A673 (cell line): ENCODE data around the gene RALGPS1. TPM values are rescaled to one million over a fixed set of nuclear protein-coding genes. Genes with fewer than 3 reads are reported as not detected.

Experiments used
- BruUV-seq: library from RNA; stranded (reverse); fragments of 400-500 nt; replicated peaks from 2 replicates; lab custom pipeline; 2021; lab: Mats Ljungman, UMichigan
- CTCF ChIA-PET: fragments of 300-600 bp; sonication (Branson Sonifier 250); formaldehyde crosslinking; loops from one replicate; lab custom pipeline; 2022; ENCODE audit warnings: antibody characterized with exemption; lab: Charles Lee
- POLR2A ChIA-PET: fragments of 300-600 bp; sonication (Branson Sonifier 250); formaldehyde crosslinking; loops from one replicate; lab custom pipeline; 2022; ENCODE audit warnings: antibody characterized with exemption; ENCODE audit not compliant: low non-redundant PET; lab: Charles Lee
- DNase-seq: peaks from one replicate; pipeline ENCODE4 v3.0.0-alpha.2; 2015; ENCODE audit warnings: low spot score
- H3K27ac ChIP-seq: fragments of 200-600 bp; sonication (generic); 2 replicates; pipeline ENCODE4 v1.5.1; 2016; ENCODE audit warnings: mixed run types, low read depth, mild to moderate bottlenecking, mixed read lengths, antibody characterized with exemption, low read length; ENCODE audit not compliant: poor library complexity, severe bottlenecking
- H3K27me3 ChIP-seq: fragments of 200-600 bp; sonication (generic); replicated peaks from 2 replicates; pipeline ENCODE4 v1.6.1; 2017; ENCODE audit warnings: mixed run types, low read depth, mild to moderate bottlenecking, mixed read lengths, antibody characterized with exemption, low read length; ENCODE audit not compliant: insufficient read depth, poor library complexity
- H3K36me3 ChIP-seq: fragments of 200-600 bp; sonication (generic); 2 replicates; pipeline ENCODE4 v1.6.1; 2016; ENCODE audit warnings: mixed run types, mild to moderate bottlenecking, mixed read lengths, antibody characterized with exemption, low read length; ENCODE audit not compliant: insufficient read depth, poor library complexity, severe bottlenecking
- H3K4me1 ChIP-seq: fragments of 200-600 bp; sonication (generic); 2 replicates; pipeline ENCODE4 v1.6.1; 2017; ENCODE audit warnings: mixed run types, mild to moderate bottlenecking, mixed read lengths, antibody characterized with exemption, low read length; ENCODE audit not compliant: insufficient read depth, poor library complexity, severe bottlenecking
- H3K4me3 ChIP-seq: fragments of 200-600 bp; sonication (generic); 2 replicates; pipeline ENCODE4 v1.5.1; 2016; ENCODE audit warnings: low read depth, mixed run types, mild to moderate bottlenecking, mixed read lengths, low read length; ENCODE audit not compliant: poor library complexity, severe bottlenecking
- H3K9me3 ChIP-seq: fragments of 200-600 bp; sonication (generic); 2 replicates; pipeline ENCODE4 v1.6.1; 2016; ENCODE audit warnings: mixed run types, low read depth, mild to moderate bottlenecking, mixed read lengths, antibody characterized with exemption, low read length; ENCODE audit not compliant: poor library complexity, severe bottlenecking
- EZH2 ChIP-seq: fragments of 200-600 bp; sonication (generic); IDR thresholded peaks from 2 replicates; pipeline ENCODE4 v1.6.1; 2017; ENCODE audit warnings: borderline replicate concordance, low read depth, mild to moderate bottlenecking, mixed read lengths, antibody characterized with exemption, low read length; ENCODE audit not compliant: poor library complexity, severe bottlenecking
- intact Hi-C: fragments of 100-400 bp; cut with micrococcal nuclease; formaldehyde crosslinking; loops from one replicate; pipeline ENCODE4 v1.10.0; 2022; ENCODE audit not compliant: unreplicated experiment
- total RNA-seq: library from RNA; stranded (reverse); gene quantifications from 2 replicates; pipeline ENCODE4 v1.2.3, GENCODE V29; 2021
- TF ChIP-seq, protein P1 (sequence below): fragments of 300-800, 200-600 bp; sonication (generic); conservative IDR thresholded peaks from 2 replicates; pipeline ENCODE4 v1.5.1; 2017; ENCODE audit warnings: low read depth, mild to moderate bottlenecking, antibody characterized with exemption, low read length, moderate library complexity, mixed read lengths

Gene RALGPS1
- total RNA-seq, 1 experiment from 2014 or later, result 3.9 TPM

- no peak for DNase-seq
- Histone ChIP-seq H3K4me1 (peaks cover 7% of the 10 kb centered on the region), H3K4me3 (no peak overlapping the region)
These were observed 71.9 kb downstream of the RALGPS1 start for GRCh38 chr9:126986506-126986951.

DNA sequence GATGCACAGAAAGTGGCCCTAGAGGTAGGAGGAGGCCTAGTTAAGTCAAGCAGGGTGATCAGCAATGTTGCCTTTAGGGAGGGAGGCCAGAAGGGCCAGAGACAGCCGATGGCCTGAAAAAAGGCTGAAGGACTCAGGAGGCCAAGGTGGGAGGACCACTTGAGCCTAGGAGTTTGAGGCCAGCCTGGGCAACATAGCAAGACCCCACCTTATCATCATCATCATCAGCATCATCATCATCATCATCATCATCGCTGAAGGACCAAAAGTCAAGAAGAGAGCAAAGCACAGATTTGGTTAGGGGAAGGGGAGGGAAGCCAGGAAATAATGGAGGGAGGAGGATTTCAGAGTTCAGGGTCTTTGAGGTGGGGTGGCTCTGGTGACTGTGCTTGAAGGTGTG, 74.3 kb downstream of the RALGPS1 start:
- Histone ChIP-seq H3K4me3 (no peak overlapping the region), H3K27ac (no peak overlapping the region), H3K27me3 (no peaks in the 10 kb centered on the region), H3K36me3 (no peaks in the 10 kb centered on the region), H3K4me1 (peaks cover 7% of the 10 kb centered on the region), H3K9me3 (peaks cover 8% of the 10 kb centered on the region)
- TF ChIP-seq, protein P1, sequence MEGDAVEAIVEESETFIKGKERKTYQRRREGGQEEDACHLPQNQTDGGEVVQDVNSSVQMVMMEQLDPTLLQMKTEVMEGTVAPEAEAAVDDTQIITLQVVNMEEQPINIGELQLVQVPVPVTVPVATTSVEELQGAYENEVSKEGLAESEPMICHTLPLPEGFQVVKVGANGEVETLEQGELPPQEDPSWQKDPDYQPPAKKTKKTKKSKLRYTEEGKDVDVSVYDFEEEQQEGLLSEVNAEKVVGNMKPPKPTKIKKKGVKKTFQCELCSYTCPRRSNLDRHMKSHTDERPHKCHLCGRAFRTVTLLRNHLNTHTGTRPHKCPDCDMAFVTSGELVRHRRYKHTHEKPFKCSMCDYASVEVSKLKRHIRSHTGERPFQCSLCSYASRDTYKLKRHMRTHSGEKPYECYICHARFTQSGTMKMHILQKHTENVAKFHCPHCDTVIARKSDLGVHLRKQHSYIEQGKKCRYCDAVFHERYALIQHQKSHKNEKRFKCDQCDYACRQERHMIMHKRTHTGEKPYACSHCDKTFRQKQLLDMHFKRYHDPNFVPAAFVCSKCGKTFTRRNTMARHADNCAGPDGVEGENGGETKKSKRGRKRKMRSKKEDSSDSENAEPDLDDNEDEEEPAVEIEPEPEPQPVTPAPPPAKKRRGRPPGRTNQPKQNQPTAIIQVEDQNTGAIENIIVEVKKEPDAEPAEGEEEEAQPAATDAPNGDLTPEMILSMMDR, result no peak
- no peak for TF ChIP-seq EZH2
- POLR2A ChIA-PET, result no interaction called here
- no TSS peak for BruUV-seq
- intact Hi-C loops, result no loop called here
- DNase-seq, result no peak
- CTCF ChIA-PET, result no interaction called here

More at GRCh38 chr9:126986506-126986951, 71.9 kb downstream of the RALGPS1 start:
- Histone ChIP-seq H3K36me3 (no peaks in the 10 kb centered on the region), H3K9me3 (no peaks in the 10 kb centered on the region), H3K27ac (no peak overlapping the region), H3K27me3 (no peaks in the 10 kb centered on the region)
- no peak for TF ChIP-seq EZH2
- TF ChIP-seq, protein P1, result no peak
- POLR2A ChIA-PET, result no interaction called here
- CTCF ChIA-PET, result interaction anchor here (0.6 kb wide), 1 partner anchor 197 kb away, joined by 5 read pairs; no protein-coding TSS in a partner anchor
- no TSS peak for BruUV-seq
- intact Hi-C loops, result no loop called here

DNA sequence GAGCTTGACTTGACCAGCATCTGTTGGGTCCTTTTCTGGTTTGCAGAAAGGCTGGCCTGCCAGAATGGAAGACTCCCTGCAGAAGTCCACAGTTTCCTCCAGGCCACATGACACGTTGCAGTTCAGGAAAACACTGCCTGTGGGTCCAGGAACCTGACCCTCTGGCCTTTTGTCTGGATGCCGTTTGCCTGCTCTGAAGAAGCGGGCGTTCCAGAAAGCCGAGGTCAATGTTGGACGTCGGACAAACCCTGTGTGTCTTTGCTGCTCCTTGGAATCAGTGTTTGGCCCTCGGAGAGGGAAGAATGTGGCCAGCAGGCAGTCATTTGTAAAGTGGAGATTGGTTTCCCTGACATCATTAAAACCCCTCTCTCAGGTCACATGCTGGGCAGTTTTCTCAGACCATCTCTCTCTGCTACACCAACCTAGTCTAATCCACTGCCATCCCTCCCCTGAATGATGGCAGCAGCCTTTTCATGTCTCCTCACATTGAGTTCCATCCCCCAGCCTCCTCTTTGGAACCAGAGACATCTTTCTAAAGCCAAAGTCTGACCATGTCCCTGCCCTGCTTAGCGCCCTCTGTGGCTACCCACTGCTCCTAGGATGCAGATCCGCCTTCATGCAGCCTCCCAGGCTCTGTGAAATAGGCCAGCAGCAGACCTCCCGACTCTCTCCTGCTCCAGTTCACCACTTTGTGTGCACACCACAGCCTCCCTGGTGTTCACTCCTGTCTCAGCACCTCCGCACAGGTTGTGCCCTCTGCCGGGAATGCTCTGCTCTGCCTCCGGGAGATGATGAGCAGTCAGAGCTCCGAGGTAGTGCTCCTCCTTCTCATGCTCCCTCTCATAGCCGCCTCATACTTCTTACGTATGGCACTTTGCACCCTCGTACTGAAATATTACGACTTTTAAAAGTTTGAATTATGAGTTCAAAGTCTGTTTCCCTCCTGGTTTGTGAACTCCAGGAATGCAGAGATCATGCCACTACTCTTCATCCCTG, 75.6 kb downstream of the RALGPS1 start:
- H3K4me1 ChIP-seq, result peaks cover 7% of the 10 kb centered on the region
- no peak overlapping the region for H3K27ac ChIP-seq
- ChIA-PET POLR2A (no interaction called here), CTCF (no interaction called here)
- H3K4me3 ChIP-seq, result no peak overlapping the region
- no peaks in the 10 kb centered on the region for H3K27me3 ChIP-seq
- peaks cover 8% of the 10 kb centered on the region for H3K9me3 ChIP-seq
- intact Hi-C loops, result no loop called here
- H3K36me3 ChIP-seq, result no peaks in the 10 kb centered on the region
- DNase-seq, result no peak
- BruUV-seq, result no TSS peak
- TF ChIP-seq, protein P1, result no peak
- no peak for TF ChIP-seq EZH2
